GM23248 (cell line): ENCODE measurements around the gene PLXND1.

ENCODE experiments used
- EZH2 ChIP-seq: fragments of 200-600 bp; sonication (generic); IDR thresholded peaks from 2 replicates; pipeline ENCODE4 v1.6.1; 2018; ENCODE audit warnings: antibody characterized with exemption, mild to moderate bottlenecking; ENCODE audit not compliant: insufficient read depth, poor library complexity, severe bottlenecking
- EZH2phosphoT487 ChIP-seq: fragments of 200-600 bp; sonication (generic); IDR thresholded peaks from 2 replicates; pipeline ENCODE4 v1.6.1; 2018; ENCODE audit warnings: antibody characterized with exemption, moderate library complexity, mild to moderate bottlenecking, low read depth; ENCODE audit not compliant: insufficient read depth

- TF ChIP-seq EZH2 (no peak), EZH2phosphoT487 (no peak)
Measured at GRCh38 chr3:129619726-129620162, 13.3 kb upstream of the PLXND1 start.
